GM04504 (cell line): Measurements from ENCODE around the gene BPIFA1.

Experiments
- DNase-seq: peaks from one replicate; pipeline ENCODE4 v3.0.0-alpha.2; 2012; ENCODE audit warnings: low read depth

The BPIFA1 gene

GRCh38 chr20:33277471-33278441 is 42.0 kb downstream of the BPIFA1 start:
- DNase-seq = no peak

GRCh38 chr20:33278700-33279099 is 42.9 kb downstream of the BPIFA1 start:
- DNase-seq = no peak

- DNase-seq = no peak
Observed at GRCh38 chr20:33279261-33279910, 43.6 kb downstream of the BPIFA1 start.

GRCh38 chr20:33280000-33280680 is 44.3 kb downstream of the BPIFA1 start:
- no peak for DNase-seq

- DNase-seq = no peak
Observed at GRCh38 chr20:33280775-33281174, 45.0 kb downstream of the BPIFA1 start.

GRCh38 chr20:33281550-33282146 is 45.9 kb downstream of the BPIFA1 start:
- DNase-seq = no peak

GRCh38 chr20:33282196-33282934 is 46.6 kb downstream of the BPIFA1 start:
- no peak for DNase-seq

- no peak for DNase-seq
Observed at GRCh38 chr20:33282991-33283555, 47.3 kb downstream of the BPIFA1 start, which contains the start of gene BPIFB1. TSS of gene BPIFB1 (plus strand) at chr20:33283214. CDS start at chr20:33286074, 2,860 bp downstream.

GRCh38 chr20:33284284-33284683 is 48.5 kb downstream of the BPIFA1 start:
- no peak for DNase-seq

GRCh38 chr20:33284937-33285336 is 49.1 kb downstream of the BPIFA1 start:
- no peak for DNase-seq

- DNase-seq = no peak
Observed at GRCh38 chr20:33285861-33286495, 50.2 kb downstream of the BPIFA1 start.

GRCh38 chr20:33287884-33288283 is 52.1 kb downstream of the BPIFA1 start:
- no peak for DNase-seq

GRCh38 chr20:33290852-33291251 is 55.1 kb downstream of the BPIFA1 start:
- DNase-seq = no peak

GRCh38 chr20:33291416-33291815 is 55.6 kb downstream of the BPIFA1 start:
- DNase-seq = no peak

GRCh38 chr20:33291830-33292355 is 56.1 kb downstream of the BPIFA1 start:
- DNase-seq = no peak
